H1 (cell line): ENCODE data around the gene ACBD6. TPM values are rescaled to one million over a fixed set of nuclear protein-coding genes. Genes with fewer than 3 reads are reported as not detected.

Experiments
- CTCF ChIA-PET: fragments of 300-600 bp; sonication (Branson Sonifier 250); formaldehyde crosslinking; loops from one replicate; lab custom pipeline; 2021; ENCODE audit not compliant: partially characterized antibody; lab: Charles Lee
- POLR2A ChIA-PET: fragments of 300-600 bp; sonication (Branson Sonifier 250); formaldehyde crosslinking; loops from one replicate; lab custom pipeline; 2021; ENCODE audit warnings: inconsistent platforms; ENCODE audit not compliant: partially characterized antibody; lab: Charles Lee
- DNase-seq, 2 experiments: peaks; one replicate each; pipeline versions ENCODE4 v3.0.0 to v3.0.0-alpha.2; 2010 to 2022; ENCODE audit warnings: low spot score in 2 of 2, low read depth in 1 of 2, mixed read lengths in 1 of 2
- FAIRE-seq: peaks from 2 replicates; lab custom pipeline; 2011; peaks lifted over from hg19 to GRCh38; lab: Jason Lieb, UNC
- H2AFZ ChIP-seq: 2 replicates; pipeline ENCODE4 v1.8.1; 2012; ENCODE audit warnings: low read length, inconsistent platforms
- H2AK5ac ChIP-seq: 2 replicates; pipeline ENCODE4 v1.6.1; 2013; ENCODE audit warnings: low read depth, low read length
- H2BK120ac ChIP-seq: replicated peaks from 2 replicates; pipeline ENCODE3; 2013; ENCODE audit warnings: low read depth, low read length, inconsistent platforms
- H2BK12ac ChIP-seq: 2 replicates; pipeline ENCODE4 v1.6.1; 2013; ENCODE audit warnings: low read depth, low read length
- H2BK15ac ChIP-seq: 2 replicates; pipeline ENCODE4 v1.6.1; 2013; ENCODE audit warnings: low read length
- H2BK20ac ChIP-seq: 2 replicates; pipeline ENCODE4 v1.6.1; 2013; ENCODE audit warnings: low read length
- H2BK5ac ChIP-seq: 2 replicates; pipeline ENCODE4 v1.6.1; 2013; ENCODE audit warnings: low read depth, low read length
- H3K14ac ChIP-seq: 2 replicates; pipeline ENCODE4 v1.6.1; 2013; ENCODE audit warnings: inconsistent platforms; ENCODE audit not compliant: insufficient read length
- H3K18ac ChIP-seq: 2 replicates; pipeline ENCODE4 v1.6.1; 2013; ENCODE audit warnings: low read length; ENCODE audit errors: extremely low read depth
- H3K23ac ChIP-seq: 2 replicates; pipeline ENCODE4 v1.6.1; 2013; ENCODE audit warnings: inconsistent platforms; ENCODE audit not compliant: insufficient read length
- H3K23me2 ChIP-seq: 2 replicates; pipeline ENCODE4 v1.6.1; 2013; ENCODE audit warnings: low read depth, low read length
- H3K27ac ChIP-seq: 2 replicates; pipeline ENCODE4 v1.6.1; 2011; ENCODE audit warnings: low read depth, low read length, inconsistent platforms
- H3K27me3 ChIP-seq, 4 experiments: replicated peaks in 1 of 4; 1 replicate in 1 of 4; 2 replicates in 3 of 4; pipeline versions ENCODE4 v1.6.1 to v1.8.1; 2011 to 2013; ENCODE audit warnings: low read length in 3 of 4, mild to moderate bottlenecking in 3 of 4, inconsistent platforms in 2 of 4, mixed read lengths in 2 of 4, moderate library complexity in 1 of 4; ENCODE audit not compliant: control insufficient read depth in 3 of 4, insufficient read depth in 3 of 4; ENCODE audit errors: extremely low read depth in 1 of 4
- H3K36me3 ChIP-seq, 4 experiments: 2 replicates each; pipeline versions ENCODE4 v1.6.1 to v1.8.1; 2011 to 2013; ENCODE audit warnings: mild to moderate bottlenecking in 4 of 4, low read length in 3 of 4, moderate library complexity in 2 of 4, control low read depth in 1 of 4, inconsistent platforms in 1 of 4; ENCODE audit not compliant: insufficient read depth in 4 of 4, control insufficient read depth in 2 of 4
- H3K4ac ChIP-seq: replicated peaks from 2 replicates; pipeline ENCODE3; 2013; ENCODE audit warnings: low read length, low read depth, mixed read lengths, inconsistent platforms; ENCODE audit not compliant: insufficient read length
- H3K4me1 ChIP-seq, 4 experiments: replicated peaks in 1 of 4; 1 replicate in 1 of 4; 2 replicates in 3 of 4; pipeline versions ENCODE4 v1.6.1 to v1.8.1; 2011 to 2013; ENCODE audit warnings: low read length in 3 of 4, inconsistent platforms in 2 of 4, mixed read lengths in 1 of 4; ENCODE audit not compliant: insufficient read depth in 4 of 4, control insufficient read depth in 3 of 4
- H3K4me2 ChIP-seq, 2 experiments: 2 replicates each; pipeline versions ENCODE4 v1.6.1 to v1.8.1; 2011 to 2013; ENCODE audit warnings: low read depth in 2 of 2, low read length in 2 of 2, control low read depth in 1 of 2, inconsistent platforms in 1 of 2, mild to moderate bottlenecking in 1 of 2; ENCODE audit not compliant: insufficient read depth in 1 of 2
- H3K4me3 ChIP-seq, 4 experiments: fragments of 200-600, 300-600 bp in 1 of 4; sonication (generic), shearing (Covaris generic), sonication (Bioruptor Twin) in 1 of 4; 2 replicates each; pipeline versions ENCODE4 v1.5.1 to v1.8.1; 2011 to 2016; ENCODE audit warnings: low read length in 4 of 4, low read depth in 3 of 4, control low read depth in 2 of 4, inconsistent platforms in 2 of 4, mild to moderate bottlenecking in 2 of 4, mixed read lengths in 1 of 4, moderate library complexity in 1 of 4; ENCODE audit not compliant: insufficient read depth in 2 of 4; ENCODE audit errors: extremely low read depth in 1 of 4
- H3K56ac ChIP-seq: replicated peaks from 2 replicates; pipeline ENCODE3; 2013; ENCODE audit warnings: low read depth, mild to moderate bottlenecking, mixed read lengths, low read length, inconsistent platforms; ENCODE audit not compliant: insufficient read length
- H3K79me1 ChIP-seq: 2 replicates; pipeline ENCODE4 v1.6.1; 2013; ENCODE audit warnings: low read depth, low read length, control low read depth
- H3K79me2 ChIP-seq, 2 experiments: 2 replicates each; pipeline versions ENCODE4 v1.6.1 to v1.8.1; 2012 to 2013; ENCODE audit warnings: low read length in 2 of 2, mild to moderate bottlenecking in 2 of 2, inconsistent platforms in 1 of 2; ENCODE audit not compliant: insufficient read depth in 2 of 2, control insufficient read depth in 1 of 2
- H3K9ac ChIP-seq, 4 experiments: replicated peaks in 1 of 4; 1 replicate in 1 of 4; 2 replicates in 3 of 4; pipeline versions ENCODE4 v1.6.1 to v1.8.1; 2011 to 2013; ENCODE audit warnings: low read depth in 3 of 4, low read length in 3 of 4, control low read depth in 2 of 4, mild to moderate bottlenecking in 2 of 4, moderate library complexity in 2 of 4, inconsistent platforms in 1 of 4; ENCODE audit errors: extremely low read depth in 1 of 4
- H3K9me3 ChIP-seq, 2 experiments: 2 replicates each; pipeline versions ENCODE4 v1.6.1 to v1.8.1; 2012 to 2013; ENCODE audit warnings: mild to moderate bottlenecking in 2 of 2, moderate library complexity in 2 of 2, control low read depth in 1 of 2, inconsistent platforms in 1 of 2, low read depth in 1 of 2, low read length in 1 of 2, mixed read lengths in 1 of 2; ENCODE audit not compliant: insufficient read depth in 2 of 2
- H4K20me1 ChIP-seq, 2 experiments: replicated peaks in 1 of 2; 2 replicates each; pipeline versions ENCODE3 to v1.8.1; 2011 to 2013; ENCODE audit warnings: inconsistent platforms in 2 of 2, low read length in 2 of 2, mild to moderate bottlenecking in 1 of 2; ENCODE audit not compliant: insufficient read depth in 2 of 2, control insufficient read depth in 1 of 2
- H4K5ac ChIP-seq: 2 replicates; pipeline ENCODE4 v1.6.1; 2013; ENCODE audit warnings: low read length, low read depth, mixed read lengths, inconsistent platforms; ENCODE audit not compliant: insufficient read length
- H4K8ac ChIP-seq: 2 replicates; pipeline ENCODE4 v1.8.0; 2013; ENCODE audit warnings: mild to moderate bottlenecking, moderate library complexity, low read length, inconsistent platforms; ENCODE audit not compliant: insufficient read depth; ENCODE audit errors: extremely low read depth
- H4K91ac ChIP-seq: replicated peaks from 2 replicates; pipeline ENCODE3; 2013; ENCODE audit warnings: low read length, mixed read lengths, inconsistent platforms; ENCODE audit not compliant: insufficient read length
- BACH1 ChIP-seq: IDR thresholded peaks from 2 replicates; pipeline ENCODE4 v1.6.1; 2012; ENCODE audit warnings: low read length, improper control_type of control experiment
- CREB1 ChIP-seq: IDR thresholded peaks from 2 replicates; pipeline ENCODE4 v1.6.1; 2012; ENCODE audit warnings: inconsistent platforms
- E2F6 ChIP-seq: IDR thresholded peaks from 2 replicates; pipeline ENCODE4 v1.6.1; 2012; ENCODE audit warnings: inconsistent platforms
- FOSL1 ChIP-seq: IDR thresholded peaks from 2 replicates; pipeline ENCODE4 v1.6.1; 2011; ENCODE audit warnings: mild to moderate bottlenecking, low read depth, low read length, moderate library complexity; ENCODE audit not compliant: insufficient read depth
- HDAC6 ChIP-seq: IDR thresholded peaks from one replicate; pipeline ENCODE4 v1.7.1; 2012; ENCODE audit warnings: low read depth, mild to moderate bottlenecking, inconsistent platforms, low read length, moderate library complexity
- MAFK ChIP-seq: IDR thresholded peaks from 2 replicates; pipeline ENCODE4 v1.6.1; 2012; ENCODE audit warnings: low read depth, mild to moderate bottlenecking, improper control_type of control experiment, low read length
- POLR2AphosphoS5 ChIP-seq: IDR thresholded peaks from 2 replicates; pipeline ENCODE4 v1.6.1; 2011; ENCODE audit warnings: low read depth, low read length
- RBBP5 ChIP-seq: IDR thresholded peaks from 2 replicates; pipeline ENCODE4 v1.7.1; 2012; ENCODE audit warnings: low read depth, mild to moderate bottlenecking, inconsistent platforms, low read length, moderate library complexity, borderline replicate concordance
- SIRT6 ChIP-seq: IDR thresholded peaks from one replicate; pipeline ENCODE4 v1.7.1; 2012; ENCODE audit warnings: low read length, inconsistent platforms
- SP4 ChIP-seq: IDR thresholded peaks from 2 replicates; pipeline ENCODE4 v1.6.1; 2012; ENCODE audit warnings: low read length, inconsistent platforms
- TAF1 ChIP-seq: IDR thresholded peaks from 2 replicates; pipeline ENCODE4 v1.6.1; 2011; ENCODE audit warnings: mild to moderate bottlenecking, low read depth, low read length
- WGBS, 2 experiments: shearing (Covaris generic) in 1 of 2; methylation state at CpG; one replicate each; pipeline versions ENCODE4 v1.1.6 to v1.1.7; 2013 to 2015; ENCODE audit warnings: low lambda C conversion rate in 2 of 2, mixed read lengths in 2 of 2, inconsistent platforms in 1 of 2, low coverage in 1 of 2, missing lambda C conversion rate in 1 of 2; ENCODE audit not compliant: insufficient replicate concordance in 2 of 2, insufficient coverage in 1 of 2, insufficient read length in 1 of 2; ENCODE audit errors: extremely low coverage in 1 of 2, missing lambda C conversion rate in 1 of 2; 5-methylcytosine and 5-hydroxymethylcytosine counted together
- polyA plus RNA-seq, 7 experiments: library from polyadenylated mRNA; depleted of rRNA in 3 of 7; stranded (reverse) in 5 of 7; unstranded in 2 of 7; fragments of >200 nt in 5 of 7; fragments of 200-250 nt in 2 of 7; gene quantifications; 1 replicate in 5 of 7; 2 replicates in 1 of 7; 4 replicates in 1 of 7; pipeline versions ENCODE4 v1.2.1 to v1.2.3, GENCODE V29; 2011 to 2013; ENCODE audit warnings: missing spikeins in 2 of 7, mixed read lengths in 2 of 7
- total RNA-seq: library from RNA; stranded (reverse); fragmentation: NEBNext Ultra II Directional; extraction: Animal tissue kit (Norgen Biotek cat#: 25700); gene quantifications from 2 replicates; pipeline ENCODE4 v1.2.1, GENCODE V29; 2021
- TF ChIP-seq, protein P1 (sequence below): IDR thresholded peaks from 2 replicates; pipeline ENCODE4 v1.6.1; 2011; ENCODE audit warnings: low read depth, mild to moderate bottlenecking, low read length; ENCODE audit not compliant: insufficient read depth

Gene ACBD6
- total and polyA plus RNA-seq, 2 of the 8 experiments (the other 6 are each of a cell fraction or from before 2014, with no cell fraction given), result 52.0 to 67.7 TPM

DNA sequence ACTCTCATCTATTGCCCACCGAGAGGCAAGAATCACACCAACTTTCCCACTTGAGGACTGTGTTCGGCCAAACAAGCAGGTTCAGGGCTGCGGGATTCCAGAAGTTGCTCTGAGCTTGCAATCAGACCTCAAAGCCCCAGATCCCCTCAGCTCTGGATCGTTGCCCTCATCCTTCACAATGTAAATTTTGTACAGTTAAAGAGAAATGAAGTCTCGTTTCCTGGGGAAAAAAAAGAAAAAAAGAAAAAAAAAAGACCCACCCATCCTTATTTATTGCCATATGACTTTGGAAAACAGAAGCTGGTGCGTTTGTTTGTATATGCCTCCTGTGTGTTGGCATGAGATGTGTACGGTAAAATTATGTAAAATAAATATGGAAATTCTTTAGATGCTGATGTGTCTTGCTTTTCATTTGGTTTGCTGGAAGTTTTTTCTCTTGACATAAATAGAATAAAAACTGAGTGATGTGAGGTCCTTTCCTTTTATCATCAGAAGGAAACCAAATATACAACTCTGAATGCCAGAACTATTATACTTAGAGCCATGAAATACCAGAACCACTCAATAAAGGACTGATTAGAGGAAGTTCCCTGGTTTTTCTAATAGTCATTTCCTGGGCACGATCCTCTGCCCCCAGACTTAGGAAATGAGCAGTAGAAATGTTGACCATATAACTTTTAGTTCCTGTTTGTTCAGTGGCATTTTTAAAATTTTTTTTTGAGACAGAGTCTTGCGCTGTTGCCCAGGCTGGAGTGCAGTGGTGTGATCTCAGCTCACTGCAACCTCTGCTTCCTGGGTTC, 223.6 kb downstream of the ACBD6 start:
- Histone ChIP-seq H3K56ac (no peak overlapping the region), H3K14ac (no peak overlapping the region), H2BK120ac (no peak overlapping the region), H3K18ac (no peak overlapping the region), H2BK15ac (no peak overlapping the region), H3K4me2 (no peak overlapping the region), H4K8ac (no peak overlapping the region), H3K4ac (no peak overlapping the region), H3K23ac (no peak overlapping the region), H3K27me3 (no peaks in the 10 kb centered on the region), H4K91ac (no peak overlapping the region), H2BK20ac (no peak overlapping the region), H2AFZ (no peak overlapping the region), H2BK12ac (peak overlapping the region; percentile 84), H2BK5ac (peak overlapping the region; percentile 16; the same call in 1 of the 2 replicates), H3K9ac (no peak overlapping the region), H3K79me2 (no peaks in the 10 kb centered on the region), H4K5ac (no peak overlapping the region), H3K4me3 (no peak overlapping the region), H4K20me1 (no peaks in the 10 kb centered on the region), H3K9me3 (peaks cover 4 to 10% of the 10 kb centered on the region in 2 experiments; a peak in 3 of 4 replicates), H3K79me1 (no peaks in the 10 kb centered on the region), H3K23me2 (no peaks in the 10 kb centered on the region), H3K36me3 (peaks cover 0 to 15% (median 3%) of the 10 kb centered on the region in 4 experiments; a peak in 4 of 8 replicates), H3K4me1 (peaks cover 0 to 9% (median 6%) of the 10 kb centered on the region in 4 experiments; a peak in 6 of 7 replicates), H2AK5ac (no peak overlapping the region), H3K27ac (0 out of 2 replicates have a peak overlapping the region, but pooled peaks have one; percentile 2)
- CTCF ChIA-PET, result interaction anchor here (0.7 to 9.2 kb wide), 8 partner anchors 8 to 216 kb away, joined by 3 to 77 read pairs (median 5); no protein-coding TSS in a partner anchor
- POLR2A ChIA-PET, result interaction anchor here (0.6 to 2.6 kb wide), 4 partner anchors 10 to 353 kb away, joined by 3 to 17 read pairs (median 3); partner anchors contain the start of gene XPR1
- no peak for DNase-seq
- WGBS, 2 experiments, result 84% methylated on average over 9 of the region's 9 CpGs; no CpG with 5 or more reads in 1 of the 2 experiments
- no peak for FAIRE-seq
- TF ChIP-seq E2F6 (no peak), SIRT6 (no peak), BACH1 (no peak), SP4 (no peak), CREB1 (no peak), FOSL1 (no peak), MAFK (no peak), TAF1 (no peak), HDAC6 (no peak), RBBP5 (no peak), POLR2AphosphoS5 (no peak)
- TF ChIP-seq, protein P1, sequence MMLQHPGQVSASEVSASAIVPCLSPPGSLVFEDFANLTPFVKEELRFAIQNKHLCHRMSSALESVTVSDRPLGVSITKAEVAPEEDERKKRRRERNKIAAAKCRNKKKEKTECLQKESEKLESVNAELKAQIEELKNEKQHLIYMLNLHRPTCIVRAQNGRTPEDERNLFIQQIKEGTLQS, result no peak
